ENCODE results near the gene IDH3A.

The IDH3A gene

GRCh38 chr15:78167227-78167888 lies 18.2 kb downstream of the IDH3A start:
- DNase-seq (ENCODE audit: low read depth in 2 of 2), result no peak
- H3K4me3 ChIP-seq (replicated peaks in 1 of 2; ENCODE audit: low read depth in 2 of 2, low read length in 2 of 2), result no peak overlapping the region
- no peak for TF ChIP-seq CTCF (IDR thresholded peaks at IDR 0.05; ENCODE audit: low read depth, low read length)

- DNase-seq (ENCODE audit: low read depth in 2 of 2), result no peak
- no peak for TF ChIP-seq CTCF (IDR thresholded peaks at IDR 0.05; ENCODE audit: low read depth, low read length)
- no peak overlapping the region for H3K4me3 ChIP-seq (replicated peaks in 1 of 2; ENCODE audit: low read depth in 2 of 2, low read length in 2 of 2)
These were observed 19.4 kb downstream of the IDH3A start for GRCh38 chr15:78168608-78169007.

GRCh38 chr15:78170848-78171773 lies 21.9 kb downstream of the IDH3A start:
- no peak for TF ChIP-seq CTCF (IDR thresholded peaks at IDR 0.05; ENCODE audit: low read depth, low read length)
- DNase-seq (ENCODE audit: low read depth in 2 of 2), result no peak
- no peak overlapping the region for H3K4me3 ChIP-seq (replicated peaks in 1 of 2; ENCODE audit: low read depth in 2 of 2, low read length in 2 of 2)

GRCh38 chr15:78171864-78172472 lies 22.8 kb downstream of the IDH3A start:
- DNase-seq (ENCODE audit: low read depth in 2 of 2), result no peak
- no peak overlapping the region for H3K4me3 ChIP-seq (replicated peaks in 1 of 2; ENCODE audit: low read depth in 2 of 2, low read length in 2 of 2)

GRCh38 chr15:78174401-78174800 lies 25.2 kb downstream of the IDH3A start:
- TF ChIP-seq CTCF (IDR thresholded peaks at IDR 0.05; ENCODE audit: low read depth, low read length), result no peak
- no peak overlapping the region for H3K4me3 ChIP-seq (replicated peaks in 1 of 2; ENCODE audit: low read depth in 2 of 2, low read length in 2 of 2)
- DNase-seq (ENCODE audit: low read depth in 2 of 2), result no peak

More at GRCh38 chr15:78171864-78172472, 22.8 kb downstream of the IDH3A start:
- no peak for TF ChIP-seq CTCF (IDR thresholded peaks at IDR 0.05; ENCODE audit: low read depth, low read length)

GRCh38 chr15:78175330-78175729 lies 26.2 kb downstream of the IDH3A start:
- no peak for DNase-seq (ENCODE audit: low read depth in 2 of 2)
- H3K4me3 ChIP-seq (replicated peaks in 1 of 2; ENCODE audit: low read depth in 2 of 2, low read length in 2 of 2), result no peak overlapping the region
- TF ChIP-seq CTCF (IDR thresholded peaks at IDR 0.05; ENCODE audit: low read depth, low read length), result no peak
